HUES64 (cell line): Measurements from ENCODE around the gene CDC42.

Experiments
- H3K27ac ChIP-seq: 2 replicates; pipeline ENCODE4 v1.7.0; 2013; ENCODE audit warnings: low read depth, low read length, inconsistent platforms
- H3K27me3 ChIP-seq: 2 replicates; pipeline ENCODE4 v1.6.1; 2013; ENCODE audit warnings: mild to moderate bottlenecking, low read length; ENCODE audit not compliant: insufficient read depth
- H3K36me3 ChIP-seq: 2 replicates; pipeline ENCODE4 v1.6.1; 2013; ENCODE audit warnings: mild to moderate bottlenecking, low read length; ENCODE audit not compliant: insufficient read depth
- H3K4me1 ChIP-seq: 2 replicates; pipeline ENCODE4 v1.6.1; 2013; ENCODE audit warnings: mild to moderate bottlenecking, low read length, moderate library complexity; ENCODE audit not compliant: insufficient read depth
- H3K4me3 ChIP-seq: 2 replicates; pipeline ENCODE4 v1.5.1; 2013; ENCODE audit warnings: mild to moderate bottlenecking, low read length, moderate library complexity
- H3K9ac ChIP-seq: 2 replicates; pipeline ENCODE4 v1.6.1; 2013; ENCODE audit warnings: mild to moderate bottlenecking, low read depth, low read length
- H3K9me3 ChIP-seq: 2 replicates; pipeline ENCODE4 v1.6.1; 2013; ENCODE audit warnings: low read depth, low read length; ENCODE audit not compliant: insufficient read depth
- WGBS: fragments of 150-250, 120-280 bp; methylation state at CpG from one replicate; pipeline ENCODE4 v1.1.7; 2013; ENCODE audit warnings: missing lambda C conversion rate; 5-methylcytosine and 5-hydroxymethylcytosine counted together

The CDC42 gene

GRCh38 chr1:22131875-22132486 is 79.5 kb downstream of the CDC42 start:
- peaks cover 12% of the 10 kb centered on the region for H3K4me1 ChIP-seq
- no peak overlapping the region for H3K9ac ChIP-seq
- no peaks in the 10 kb centered on the region for H3K36me3 ChIP-seq
- H3K27me3 ChIP-seq: peaks cover 3% of the 10 kb centered on the region
- H3K27ac ChIP-seq: no peak overlapping the region
- no peaks in the 10 kb centered on the region for H3K9me3 ChIP-seq
- WGBS: 24% methylated on average over 10 of the region's 10 CpGs
- no peak overlapping the region for H3K4me3 ChIP-seq

- H3K27me3 ChIP-seq: peaks cover 3% of the 10 kb centered on the region
- H3K9me3 ChIP-seq: no peaks in the 10 kb centered on the region
- H3K27ac ChIP-seq: no peak overlapping the region
- WGBS: 89% methylated on average over 15 of the region's 15 CpGs
- H3K9ac ChIP-seq: no peak overlapping the region
- peaks cover 17% of the 10 kb centered on the region for H3K4me1 ChIP-seq
- no peak overlapping the region for H3K4me3 ChIP-seq
- H3K36me3 ChIP-seq: no peaks in the 10 kb centered on the region
Measured at GRCh38 chr1:22132517-22133235, 80.2 kb downstream of the CDC42 start.

GRCh38 chr1:22133247-22133930 is 80.9 kb downstream of the CDC42 start:
- no peak overlapping the region for H3K27ac ChIP-seq
- H3K4me3 ChIP-seq: no peak overlapping the region
- WGBS: 51% methylated on average over 16 of the region's 16 CpGs
- peaks cover 17% of the 10 kb centered on the region for H3K4me1 ChIP-seq
- H3K36me3 ChIP-seq: no peaks in the 10 kb centered on the region
- H3K9me3 ChIP-seq: no peaks in the 10 kb centered on the region
- no peak overlapping the region for H3K9ac ChIP-seq
- H3K27me3 ChIP-seq: peaks cover 3% of the 10 kb centered on the region

GRCh38 chr1:22133931-22134324 is 81.4 kb downstream of the CDC42 start:
- H3K4me3 ChIP-seq: no peak overlapping the region
- H3K9me3 ChIP-seq: no peaks in the 10 kb centered on the region
- H3K27me3 ChIP-seq: peaks cover 3% of the 10 kb centered on the region
- WGBS: 18% methylated on average over 15 of the region's 15 CpGs
- peaks cover 17% of the 10 kb centered on the region for H3K4me1 ChIP-seq
- H3K9ac ChIP-seq: no peak overlapping the region
- H3K27ac ChIP-seq: no peak overlapping the region
- H3K36me3 ChIP-seq: no peaks in the 10 kb centered on the region

- H3K27me3 ChIP-seq: peaks cover 30% of the 10 kb centered on the region
- H3K4me1 ChIP-seq: peaks cover 33% of the 10 kb centered on the region
- no peak overlapping the region for H3K4me3 ChIP-seq
- H3K9me3 ChIP-seq: no peaks in the 10 kb centered on the region
- no peak overlapping the region for H3K9ac ChIP-seq
- no peak overlapping the region for H3K27ac ChIP-seq
- no peaks in the 10 kb centered on the region for H3K36me3 ChIP-seq
- WGBS: 40% methylated on average over 16 of the region's 16 CpGs
Measured at GRCh38 chr1:22137004-22137720, 84.7 kb downstream of the CDC42 start.

- peaks cover 27% of the 10 kb centered on the region for H3K4me1 ChIP-seq
- no peaks in the 10 kb centered on the region for H3K36me3 ChIP-seq
- H3K9ac ChIP-seq: no peak overlapping the region
- H3K9me3 ChIP-seq: no peaks in the 10 kb centered on the region
- H3K27ac ChIP-seq: no peak overlapping the region
- WGBS: 90% methylated on average over 15 of the region's 15 CpGs
- peaks cover 39% of the 10 kb centered on the region for H3K27me3 ChIP-seq
- no peak overlapping the region for H3K4me3 ChIP-seq
Measured at GRCh38 chr1:22139066-22139594, 86.6 kb downstream of the CDC42 start.

- H3K4me1 ChIP-seq: peaks cover 27% of the 10 kb centered on the region
- H3K27ac ChIP-seq: no peak overlapping the region
- no peaks in the 10 kb centered on the region for H3K36me3 ChIP-seq
- peaks cover 44% of the 10 kb centered on the region for H3K27me3 ChIP-seq
- WGBS: 89% methylated on average over 12 of the region's 12 CpGs
- H3K9me3 ChIP-seq: no peaks in the 10 kb centered on the region
- H3K9ac ChIP-seq: no peak overlapping the region
- H3K4me3 ChIP-seq: no peak overlapping the region
Measured at GRCh38 chr1:22139817-22140216, 87.3 kb downstream of the CDC42 start.
